GM23338 (cell line): ENCODE measurements around the gene ATG2B. TPM values are rescaled to one million over a fixed set of nuclear protein-coding genes. Genes with fewer than 3 reads are reported as not detected.

Source experiments
- ATAC-seq: fragments of 200-7000 bp; cut with Tn5 transposase; 3 replicates; pipeline ENCODE4 v1.9.1; 2020
- DNase-seq: peaks from one replicate; pipeline ENCODE4 v3.0.0-alpha.2; 2015; ENCODE audit warnings: low spot score
- H2AFZ ChIP-seq: fragments of 200-600 bp; sonication (generic); 2 replicates; pipeline ENCODE4 v1.8.0; 2016; ENCODE audit warnings: antibody characterized with exemption, mild to moderate bottlenecking, moderate library complexity
- H3F3A ChIP-seq: fragments of 200-600 bp; sonication (generic); replicated peaks from 2 replicates; pipeline ENCODE4 v1.8.0; 2017; ENCODE audit warnings: antibody characterized with exemption, mixed run types, low read depth
- H3K27ac ChIP-seq: fragments of 200-600 bp; sonication (generic); 2 replicates; pipeline ENCODE4 v1.6.1; 2016; ENCODE audit warnings: low read depth
- H3K27me3 ChIP-seq: fragments of 200-600 bp; sonication (generic); 2 replicates; pipeline ENCODE4 v1.8.0; 2016; ENCODE audit warnings: mild to moderate bottlenecking, mixed run types, moderate library complexity; ENCODE audit not compliant: insufficient read depth
- H3K36me3 ChIP-seq: fragments of 200-600 bp; sonication (generic); 2 replicates; pipeline ENCODE4 v1.8.0; 2016; ENCODE audit warnings: mild to moderate bottlenecking; ENCODE audit not compliant: insufficient read depth
- H3K4me1 ChIP-seq: fragments of 200-600 bp; sonication (generic); 2 replicates; pipeline ENCODE4 v1.8.0; 2016; ENCODE audit warnings: mild to moderate bottlenecking, moderate library complexity; ENCODE audit not compliant: insufficient read depth
- H3K4me2 ChIP-seq: fragments of 200-600 bp; sonication (generic); 2 replicates; pipeline ENCODE4 v1.7.1; 2017; ENCODE audit warnings: mixed run types
- H3K4me3 ChIP-seq: fragments of 200-600 bp; sonication (generic); 2 replicates; pipeline ENCODE4 v1.6.1; 2016; ENCODE audit warnings: mixed run types
- H3K79me2 ChIP-seq: fragments of 200-600 bp; sonication (generic); replicated peaks from 2 replicates; pipeline ENCODE4 v1.8.0; 2017; ENCODE audit warnings: mild to moderate bottlenecking; ENCODE audit not compliant: insufficient read depth
- H3K9me2 ChIP-seq: fragments of 200-600 bp; sonication (generic); 2 replicates; pipeline ENCODE4 v1.8.0; 2017; ENCODE audit not compliant: insufficient read depth
- H4K20me1 ChIP-seq: fragments of 200-600 bp; sonication (generic); replicated peaks from 2 replicates; pipeline ENCODE4 v1.8.0; 2017; ENCODE audit warnings: mild to moderate bottlenecking; ENCODE audit not compliant: insufficient read depth
- H3K27ac Mint-ChIP-seq: 2 replicates; pipeline ENCODE4 v1.8.0; 2020; ENCODE audit warnings: inconsistent platforms, mild to moderate bottlenecking, moderate library complexity, mixed read lengths
- H3K27me3 Mint-ChIP-seq: 3 replicates; pipeline ENCODE4 v1.8.0; 2022; ENCODE audit warnings: low read depth, mild to moderate bottlenecking, moderate library complexity, mixed read lengths, inconsistent platforms; ENCODE audit not compliant: insufficient read depth, poor library complexity
- H3K36me3 Mint-ChIP-seq: 3 replicates; pipeline ENCODE4 v1.8.0; 2021; ENCODE audit warnings: low read depth, mild to moderate bottlenecking, inconsistent platforms, moderate library complexity, mixed read lengths
- H3K4me1 Mint-ChIP-seq: 3 replicates; pipeline ENCODE4 v1.8.0; 2020; ENCODE audit warnings: mild to moderate bottlenecking, inconsistent platforms, mixed read lengths
- H3K4me3 Mint-ChIP-seq: 3 replicates; pipeline ENCODE4 v1.8.0; 2021; ENCODE audit warnings: moderate library complexity, mild to moderate bottlenecking, inconsistent platforms, mixed read lengths
- H3K9me3 Mint-ChIP-seq: 3 replicates; pipeline ENCODE4 v1.8.0; 2020; ENCODE audit warnings: moderate library complexity, mild to moderate bottlenecking, inconsistent platforms, mixed read lengths
- ETS1 ChIP-seq: IDR thresholded peaks from 2 replicates; pipeline ENCODE4 v1.6.1; 2016; ENCODE audit warnings: antibody characterized with exemption
- EZH2phosphoT487 ChIP-seq: fragments of 200-600 bp; sonication (generic); IDR thresholded peaks from one replicate; pipeline ENCODE4 v1.8.1; 2018; ENCODE audit warnings: antibody characterized with exemption; ENCODE audit not compliant: unreplicated experiment
- ZNF331 ChIP-seq: fragments of 250-450 bp; sonication (Bioruptor Pico); IDR thresholded peaks from 2 replicates; pipeline ENCODE4 v1.5.0; 2020; ENCODE audit warnings: low read depth, mild to moderate bottlenecking, moderate library complexity
- ZNF462 ChIP-seq: fragments of 250-450 bp; sonication (Bioruptor Pico); IDR thresholded peaks from 2 replicates; pipeline ENCODE4 v1.5.0; 2020; ENCODE audit warnings: mild to moderate bottlenecking, moderate library complexity
- polyA plus RNA-seq: library from polyadenylated mRNA; unstranded; fragments of >200 nt; fragmentation: Nextera tagmentation; extraction: Ambion mirVana; gene quantifications from 2 replicates; pipeline ENCODE4 v1.2.1, GENCODE V29; 2016
- total RNA-seq: library from RNA; depleted of rRNA; stranded (reverse); fragments of >200 nt; shearing (Covaris generic); gene quantifications from 2 replicates; pipeline ENCODE4 v1.2.3, GENCODE V29; 2014
- TF ChIP-seq, protein P1 (sequence below), 2 experiments: fragments of 200-600 bp in 1 of 2; sonication (generic) in 1 of 2; conservative IDR thresholded peaks; 2 replicates each; pipeline versions ENCODE4 v1.5.1 to v1.6.1; 2016 to 2017; ENCODE audit warnings: antibody characterized with exemption in 2 of 2, low read depth in 2 of 2, mild to moderate bottlenecking in 2 of 2, moderate library complexity in 1 of 2

ATG2B gene
- total and polyA plus RNA-seq, 2 experiments from 2014 or later, result 3.8 to 15.4 TPM

DNA sequence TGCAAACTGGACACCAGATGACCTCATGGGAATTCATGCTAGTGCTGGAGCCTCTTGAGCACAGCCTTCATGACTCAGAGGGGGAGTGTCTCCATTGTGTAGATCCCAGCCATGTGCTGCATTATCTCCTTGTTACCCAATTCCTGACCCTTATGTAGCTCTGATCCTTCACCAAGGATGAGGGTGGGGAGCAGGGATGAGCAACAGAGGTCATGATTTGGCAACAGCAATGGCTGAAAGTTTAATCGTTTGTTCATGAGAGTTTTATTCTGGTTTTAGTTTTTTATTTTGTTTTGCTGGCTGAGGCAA is 116.6 kb downstream of the ATG2B start (continued):
- TF ChIP-seq ZNF462 (CRISPR knock-in tag) (no peak), EZH2phosphoT487 (no peak)
- TF ChIP-seq, protein P1, sequence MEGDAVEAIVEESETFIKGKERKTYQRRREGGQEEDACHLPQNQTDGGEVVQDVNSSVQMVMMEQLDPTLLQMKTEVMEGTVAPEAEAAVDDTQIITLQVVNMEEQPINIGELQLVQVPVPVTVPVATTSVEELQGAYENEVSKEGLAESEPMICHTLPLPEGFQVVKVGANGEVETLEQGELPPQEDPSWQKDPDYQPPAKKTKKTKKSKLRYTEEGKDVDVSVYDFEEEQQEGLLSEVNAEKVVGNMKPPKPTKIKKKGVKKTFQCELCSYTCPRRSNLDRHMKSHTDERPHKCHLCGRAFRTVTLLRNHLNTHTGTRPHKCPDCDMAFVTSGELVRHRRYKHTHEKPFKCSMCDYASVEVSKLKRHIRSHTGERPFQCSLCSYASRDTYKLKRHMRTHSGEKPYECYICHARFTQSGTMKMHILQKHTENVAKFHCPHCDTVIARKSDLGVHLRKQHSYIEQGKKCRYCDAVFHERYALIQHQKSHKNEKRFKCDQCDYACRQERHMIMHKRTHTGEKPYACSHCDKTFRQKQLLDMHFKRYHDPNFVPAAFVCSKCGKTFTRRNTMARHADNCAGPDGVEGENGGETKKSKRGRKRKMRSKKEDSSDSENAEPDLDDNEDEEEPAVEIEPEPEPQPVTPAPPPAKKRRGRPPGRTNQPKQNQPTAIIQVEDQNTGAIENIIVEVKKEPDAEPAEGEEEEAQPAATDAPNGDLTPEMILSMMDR (conservative IDR thresholded peaks at IDR 0.05; ENCODE audit: low read depth in 2 of 2), result no peak

DNA sequence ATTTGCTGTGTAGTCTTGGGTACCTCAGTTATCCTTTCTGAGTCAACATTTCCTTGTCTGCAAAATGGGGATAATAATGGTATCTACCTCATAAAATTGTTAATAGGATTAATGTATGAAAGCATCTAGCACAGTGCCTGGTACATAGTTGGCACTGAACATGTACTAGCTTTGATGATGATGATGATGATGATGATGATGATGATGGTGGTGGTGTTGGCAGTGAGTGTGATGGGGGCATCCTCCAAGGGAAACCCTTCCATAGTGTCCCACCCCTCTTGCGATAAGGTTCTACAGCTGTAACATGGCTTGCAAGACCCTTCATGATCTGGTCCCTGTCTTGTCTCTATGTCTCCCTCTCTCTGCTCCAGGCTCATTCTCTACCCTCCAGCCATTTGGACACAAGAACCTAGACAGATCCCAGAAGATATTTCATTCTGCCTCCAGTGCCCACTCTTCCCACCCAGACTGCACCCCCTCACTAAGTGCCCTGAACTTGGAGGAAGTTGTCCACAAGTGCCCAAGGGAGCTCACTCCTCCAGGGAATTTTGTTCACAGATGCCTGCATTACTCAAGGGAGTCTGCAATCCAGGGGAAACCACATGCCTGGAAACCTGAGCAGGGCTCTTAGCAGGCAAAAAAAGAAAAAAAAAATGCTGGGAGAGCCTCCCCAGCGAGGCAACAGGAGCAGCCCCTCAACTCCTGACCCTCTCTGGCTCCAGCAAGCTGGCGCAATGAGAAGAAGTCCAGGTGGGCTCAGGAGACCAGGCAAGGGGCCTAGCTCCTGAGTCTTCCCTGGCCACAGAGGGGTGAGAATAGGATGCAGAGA is 117.2 kb downstream of the ATG2B start:
- no peak overlapping the region for H2AFZ ChIP-seq
- ATAC-seq, result no peak
- H3K27me3 ChIP-seq, result peaks cover 7% of the 10 kb centered on the region
- H3K9me3 Mint-ChIP-seq, result peaks cover 29% of the 10 kb centered on the region
- H4K20me1 ChIP-seq, result no peaks in the 10 kb centered on the region
- no peaks in the 10 kb centered on the region for H3K36me3 ChIP-seq
- H3K4me2 ChIP-seq, result no peak overlapping the region
- no peak overlapping the region for H3K4me3 Mint-ChIP-seq
- no peak overlapping the region for H3K27ac ChIP-seq
- H3K4me1 ChIP-seq, result no peaks in the 10 kb centered on the region
- H3F3A ChIP-seq, result no peaks in the 10 kb centered on the region
- no peak for DNase-seq
- H3K36me3 Mint-ChIP-seq, result no peaks in the 10 kb centered on the region; the same call in 2 of the 3 replicates
- H3K27me3 Mint-ChIP-seq, result peaks cover 10% of the 10 kb centered on the region
- H3K27ac Mint-ChIP-seq, result no peak overlapping the region
- no peaks in the 10 kb centered on the region for H3K79me2 ChIP-seq
- H3K4me3 ChIP-seq, result no peak overlapping the region
- peaks cover 7% of the 10 kb centered on the region for H3K4me1 Mint-ChIP-seq
- H3K9me2 ChIP-seq, result peaks cover 9% of the 10 kb centered on the region; the same call in 1 of the 2 replicates
- TF ChIP-seq ETS1 (no peak), ZNF331 (CRISPR knock-in tag) (no peak), ZNF462 (CRISPR knock-in tag) (no peak)
